ENCODE data around the gene RPS18. TPM values are rescaled to one million over a fixed set of nuclear protein-coding genes. Genes with fewer than 3 reads are reported as not detected.

The RPS18 gene
- total RNA-seq, 6 donors from 2014 or later: 535 to 2,038 (median 1,627) TPM

- TF ChIP-seq POLR2A (IDR thresholded peaks at IDR 0.05) (no peak), CTCF (IDR thresholded peaks at IDR 0.05) (no peak), EP300 (IDR thresholded peaks at IDR 0.05) (no peak), POLR2AphosphoS5 (IDR thresholded peaks at IDR 0.05) (no peak)
- peaks cover 7 to 39% (median 33%) of the 10 kb centered on the region in 4 donors for H3K36me3 ChIP-seq
- H3K4me1 ChIP-seq: peaks cover 55 to 73% (median 66%) of the 10 kb centered on the region in 4 donors
- H3K27me3 ChIP-seq: no peaks in the 10 kb centered on the region
- no peaks in the 10 kb centered on the region for H3K9me3 ChIP-seq
- H3K27ac ChIP-seq: peak overlapping the region; percentile 80 to 98 (median 88)
- 65 to 74% methylated on average over 12 to 19 of the region's 19 CpGs for whole genome bisulfite sequencing, 2 donors
- peak in 1 of 2 donors; percentile 85 for DNase-seq
- H3K4me3 ChIP-seq: peak overlapping the region in 3 of 4 donors; percentile 50 to 64 (median 58)
- ATAC-seq (ENCODE audit: low FRiP score in 2 of 2): no peak
Measured at GRCh38 chr6:33316603-33317418, 44.9 kb downstream of the RPS18 start.

- Histone ChIP-seq H3K4me1 (peaks cover 55 to 71% (median 65%) of the 10 kb centered on the region in 4 donors), H3K27ac (peak overlapping the region; percentile 80 to 98 (median 88)), H3K27me3 (no peaks in the 10 kb centered on the region), H3K36me3 (peaks cover 7 to 39% (median 33%) of the 10 kb centered on the region in 4 donors), H3K9me3 (no peaks in the 10 kb centered on the region), H3K4me3 (peak overlapping the region; percentile 26 to 64 (median 54))
- no peak for TF ChIP-seq EP300 (IDR thresholded peaks at IDR 0.05)
- no peak for TF ChIP-seq POLR2AphosphoS5 (IDR thresholded peaks at IDR 0.05)
- no peak for TF ChIP-seq CTCF (IDR thresholded peaks at IDR 0.05)
- no peak for TF ChIP-seq POLR2A (IDR thresholded peaks at IDR 0.05)
- peak in 1 of 2 donors; percentile 18 for ATAC-seq (ENCODE audit: low FRiP score in 2 of 2)
- 4% methylated on average over 5 to 11 of the region's 27 CpGs for WGBS, 2 donors
- no peak for DNase-seq
Measured at GRCh38 chr6:33317419-33317668, 45.5 kb downstream of the RPS18 start.

GRCh38 chr6:33317669-33318425, 46.0 kb downstream of the RPS18 start, which contains the start of gene ZBTB22:
Gene ZBTB22 (minus strand): TSS chr6:33317744. CDS start chr6:33316916, 828 bp downstream.
- H3K4me1 ChIP-seq: peaks cover 50 to 69% (median 62%) of the 10 kb centered on the region in 4 donors
- H3K4me3 ChIP-seq: peak within 1 kb of the TSS; percentile 26 to 64 (median 54)
- peak; percentile 86 to 93 for ATAC-seq (ENCODE audit: low FRiP score in 2 of 2)
- WGBS, 2 donors: 2 to 4% methylated on average over 22 to 35 of the region's 44 CpGs
- H3K27me3 ChIP-seq: no peaks in the 10 kb centered on the region
- DNase-seq: peak; percentile 98 to 100
- peak within 1 kb of the TSS; percentile 80 to 98 (median 88) for H3K27ac ChIP-seq
- H3K36me3 ChIP-seq: peaks cover 7 to 39% (median 33%) of the 10 kb centered on the region in 4 donors
- H3K9me3 ChIP-seq: no peaks in the 10 kb centered on the region
- TF ChIP-seq POLR2AphosphoS5 (IDR thresholded peaks at IDR 0.05) (peak; percentile 45 to 70), EP300 (IDR thresholded peaks at IDR 0.05) (peak in 1 of 4 donors; percentile 25), POLR2A (IDR thresholded peaks at IDR 0.05) (peak in 1 of 4 donors; percentile 60), CTCF (IDR thresholded peaks at IDR 0.05) (peak in 1 of 6 experiments; percentile 25)

- peaks cover 7 to 39% (median 33%) of the 10 kb centered on the region in 4 donors for H3K36me3 ChIP-seq
- DNase-seq (no peak), ATAC-seq (ENCODE audit: low FRiP score in 2 of 2) (no peak)
- H3K9me3 ChIP-seq: no peaks in the 10 kb centered on the region
- H3K27ac ChIP-seq: peak overlapping the region; percentile 80 to 98 (median 88)
- TF ChIP-seq POLR2A (IDR thresholded peaks at IDR 0.05) (no peak), EP300 (IDR thresholded peaks at IDR 0.05) (no peak), CTCF (IDR thresholded peaks at IDR 0.05) (no peak), POLR2AphosphoS5 (IDR thresholded peaks at IDR 0.05) (no peak)
- WGBS, 2 donors: 67 to 70% methylated on average over 8 of the region's 8 CpGs
- H3K4me3 ChIP-seq: peak overlapping the region in 3 of 4 donors; percentile 50 to 64 (median 58)
- H3K27me3 ChIP-seq: no peaks in the 10 kb centered on the region
- peaks cover 51 to 71% (median 63%) of the 10 kb centered on the region in 4 donors for H3K4me1 ChIP-seq
Measured at GRCh38 chr6:33318426-33319073, 46.7 kb downstream of the RPS18 start.
